PC-3 (cell line): ENCODE results near the gene GPR84.

Experiments used
- EZH2 ChIP-seq: fragments of 300-600 bp; sonication (generic); IDR thresholded peaks from one replicate; pipeline ENCODE4 v1.6.1; 2017; ENCODE audit warnings: antibody characterized with exemption, mild to moderate bottlenecking, low read length; ENCODE audit not compliant: unreplicated experiment
- TF ChIP-seq, protein P1 (sequence below): fragments of 300-600 bp; sonication (generic); conservative IDR thresholded peaks from 2 replicates; pipeline ENCODE4 v1.5.1; 2017; ENCODE audit warnings: antibody characterized with exemption, low read depth, mild to moderate bottlenecking, low read length

DNA sequence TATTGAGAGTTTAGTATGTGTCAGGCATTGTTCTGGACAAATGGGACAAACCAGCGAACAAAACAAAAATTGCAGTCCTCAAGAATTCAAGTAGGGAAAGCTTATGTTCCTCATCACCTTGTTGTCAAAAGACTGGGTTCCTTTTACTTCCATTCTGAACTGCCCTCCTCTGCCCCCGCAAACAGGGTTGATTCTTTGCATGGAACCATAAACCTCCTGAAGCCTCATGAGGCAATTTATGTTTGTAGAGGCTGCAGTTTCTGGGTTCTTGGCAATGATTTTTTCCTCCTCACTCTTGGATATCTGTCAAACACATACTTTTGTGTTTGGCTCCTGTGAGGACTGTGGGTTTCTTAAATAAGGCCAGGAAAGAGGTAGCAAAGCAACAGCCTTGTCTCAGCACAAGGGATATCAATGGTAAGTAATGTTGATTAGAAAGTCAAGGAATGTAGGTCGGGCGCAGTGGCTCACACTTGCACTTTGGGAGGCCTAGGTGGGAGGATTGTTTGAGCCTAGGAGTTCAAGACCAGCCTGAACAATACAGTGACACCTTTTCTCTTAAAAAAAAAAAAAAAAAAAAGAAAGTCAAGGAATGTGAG lies 25.5 kb downstream of the GPR84 start:
- TF ChIP-seq, protein P1, sequence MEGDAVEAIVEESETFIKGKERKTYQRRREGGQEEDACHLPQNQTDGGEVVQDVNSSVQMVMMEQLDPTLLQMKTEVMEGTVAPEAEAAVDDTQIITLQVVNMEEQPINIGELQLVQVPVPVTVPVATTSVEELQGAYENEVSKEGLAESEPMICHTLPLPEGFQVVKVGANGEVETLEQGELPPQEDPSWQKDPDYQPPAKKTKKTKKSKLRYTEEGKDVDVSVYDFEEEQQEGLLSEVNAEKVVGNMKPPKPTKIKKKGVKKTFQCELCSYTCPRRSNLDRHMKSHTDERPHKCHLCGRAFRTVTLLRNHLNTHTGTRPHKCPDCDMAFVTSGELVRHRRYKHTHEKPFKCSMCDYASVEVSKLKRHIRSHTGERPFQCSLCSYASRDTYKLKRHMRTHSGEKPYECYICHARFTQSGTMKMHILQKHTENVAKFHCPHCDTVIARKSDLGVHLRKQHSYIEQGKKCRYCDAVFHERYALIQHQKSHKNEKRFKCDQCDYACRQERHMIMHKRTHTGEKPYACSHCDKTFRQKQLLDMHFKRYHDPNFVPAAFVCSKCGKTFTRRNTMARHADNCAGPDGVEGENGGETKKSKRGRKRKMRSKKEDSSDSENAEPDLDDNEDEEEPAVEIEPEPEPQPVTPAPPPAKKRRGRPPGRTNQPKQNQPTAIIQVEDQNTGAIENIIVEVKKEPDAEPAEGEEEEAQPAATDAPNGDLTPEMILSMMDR = no peak
- TF ChIP-seq EZH2 = no peak
